NCI-H1048 (cell line): ENCODE data around the gene RAB40C.

Experiments
- DNase-seq: peaks from one replicate; lab custom pipeline; 2025; lab: John Stamatoyannopoulos, UW

RAB40C gene

GRCh38 chr16:559411-560203, 30.3 kb upstream of the RAB40C start:
- DNase-seq: no peak

- no peak for DNase-seq
These were observed 29.6 kb upstream of the RAB40C start, which contains the start of gene PRR35 for GRCh38 chr16:560204-560700. Gene PRR35, plus strand, starts transcription at chr16:560394. Its CDS starts 2,901 bp downstream, at chr16:563295.

- DNase-seq: no peak
These were observed 29.0 kb upstream of the RAB40C start for GRCh38 chr16:560701-561412.

GRCh38 chr16:561413-561794, 28.5 kb upstream of the RAB40C start:
- no peak for DNase-seq

GRCh38 chr16:561957-562938, 27.6 kb upstream of the RAB40C start:
- DNase-seq: no peak

- no peak for DNase-seq
These were observed 26.7 kb upstream of the RAB40C start for GRCh38 chr16:563072-563644.

- DNase-seq: no peak
These were observed 25.0 kb upstream of the RAB40C start for GRCh38 chr16:564690-565418.

GRCh38 chr16:565419-566330, 24.2 kb upstream of the RAB40C start:
- DNase-seq: no peak

- DNase-seq: no peak
These were observed 23.1 kb upstream of the RAB40C start, which contains the start of gene NHLRC4 for GRCh38 chr16:566475-567372. Gene NHLRC4, plus strand, starts transcription at chr16:567005. Its CDS starts 1,043 bp downstream, at chr16:568048.

- DNase-seq: no peak
These were observed 22.3 kb upstream of the RAB40C start for GRCh38 chr16:567373-568256.

GRCh38 chr16:568401-569258, 21.2 kb upstream of the RAB40C start:
- DNase-seq: no peak

- no peak for DNase-seq
These were observed 20.2 kb upstream of the RAB40C start, which contains the start of gene PIGQ for GRCh38 chr16:569445-570254. Gene PIGQ, plus strand, starts transcription at chr16:569968. Its CDS starts 4,107 bp downstream, at chr16:574075.

GRCh38 chr16:572865-573650, 16.8 kb upstream of the RAB40C start:
- no peak for DNase-seq

GRCh38 chr16:574021-574760, 15.7 kb upstream of the RAB40C start:
- no peak for DNase-seq
